ELF-1 (cell line): ENCODE results near the gene FZR1.

ENCODE experiments used
- DNase-seq: peaks from one replicate; pipeline ENCODE4 v3.0.0-alpha.2; 2016; ENCODE audit warnings: low read depth, low spot score

The FZR1 gene

GRCh38 chr19:3505598-3506383, at the start of gene FZR1:
TSS of gene FZR1 (plus strand) at chr19:3506311. CDS start at chr19:3522990, 16,679 bp downstream.
- peak; percentile 98 for DNase-seq

DNA sequence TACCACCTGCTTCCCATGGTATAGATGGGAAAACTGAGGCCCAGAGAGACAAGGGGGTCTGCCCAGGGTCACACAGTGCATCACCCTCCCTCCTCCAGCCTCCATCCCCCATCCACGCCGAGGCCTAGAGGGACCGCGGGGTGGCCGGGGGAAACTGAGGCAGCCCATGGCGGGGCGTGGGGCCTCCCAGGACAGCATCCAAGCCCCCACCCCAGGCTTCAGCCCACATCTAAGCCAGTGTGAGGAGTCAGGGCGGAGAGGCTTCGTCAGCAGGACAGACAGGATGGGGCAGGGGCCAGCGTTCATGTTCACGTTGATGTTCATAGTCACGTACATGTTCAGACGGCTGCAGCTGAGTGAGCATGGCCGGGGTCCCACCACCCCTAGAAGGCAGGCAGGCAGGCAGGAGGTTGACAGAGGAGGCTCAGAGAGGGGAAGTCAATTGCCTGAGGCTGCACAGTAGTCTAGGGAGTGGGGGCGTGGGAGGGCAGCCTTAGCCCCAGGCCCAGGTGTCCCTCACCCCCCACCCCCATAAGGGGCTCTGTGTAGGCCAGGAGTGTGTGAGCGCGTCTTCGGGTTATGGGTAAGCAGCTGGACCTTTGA, 49.1 kb upstream of the FZR1 start:
- no peak for DNase-seq

DNA sequence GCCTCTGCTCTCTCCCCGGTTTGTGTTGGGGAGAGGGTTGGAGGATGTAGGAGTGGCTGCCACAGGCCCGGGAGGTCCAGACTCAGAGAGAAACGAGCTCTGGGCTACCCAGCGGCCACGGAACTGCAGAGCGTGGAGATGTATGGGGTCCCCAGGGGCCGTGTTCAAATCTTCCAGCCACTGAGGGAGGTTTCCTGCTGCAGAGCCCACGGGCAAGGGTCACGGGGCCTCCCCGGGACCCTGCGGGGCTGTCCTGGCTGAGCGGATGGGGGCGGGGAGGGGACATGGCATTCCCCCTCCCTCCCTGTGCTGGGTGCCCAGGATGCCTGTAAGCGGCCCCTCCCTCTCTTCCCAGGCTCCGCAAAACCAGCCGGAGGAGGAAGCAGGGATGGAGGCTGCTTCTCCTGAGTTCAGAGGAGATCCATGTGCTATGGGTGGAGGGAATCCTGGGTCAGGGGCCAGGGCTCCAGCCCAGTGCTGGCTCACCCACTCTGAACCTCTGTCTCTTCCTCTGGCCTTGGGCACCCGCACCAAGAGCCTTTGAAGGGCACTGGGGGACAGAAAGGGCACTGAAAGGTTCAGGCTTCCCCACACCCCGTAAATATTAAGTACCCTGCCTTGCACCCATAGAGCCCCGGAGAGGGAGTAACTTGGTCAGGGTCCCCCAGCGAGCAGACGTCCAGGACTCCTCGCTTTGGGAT, 48.4 kb upstream of the FZR1 start:
- DNase-seq: no peak

DNA sequence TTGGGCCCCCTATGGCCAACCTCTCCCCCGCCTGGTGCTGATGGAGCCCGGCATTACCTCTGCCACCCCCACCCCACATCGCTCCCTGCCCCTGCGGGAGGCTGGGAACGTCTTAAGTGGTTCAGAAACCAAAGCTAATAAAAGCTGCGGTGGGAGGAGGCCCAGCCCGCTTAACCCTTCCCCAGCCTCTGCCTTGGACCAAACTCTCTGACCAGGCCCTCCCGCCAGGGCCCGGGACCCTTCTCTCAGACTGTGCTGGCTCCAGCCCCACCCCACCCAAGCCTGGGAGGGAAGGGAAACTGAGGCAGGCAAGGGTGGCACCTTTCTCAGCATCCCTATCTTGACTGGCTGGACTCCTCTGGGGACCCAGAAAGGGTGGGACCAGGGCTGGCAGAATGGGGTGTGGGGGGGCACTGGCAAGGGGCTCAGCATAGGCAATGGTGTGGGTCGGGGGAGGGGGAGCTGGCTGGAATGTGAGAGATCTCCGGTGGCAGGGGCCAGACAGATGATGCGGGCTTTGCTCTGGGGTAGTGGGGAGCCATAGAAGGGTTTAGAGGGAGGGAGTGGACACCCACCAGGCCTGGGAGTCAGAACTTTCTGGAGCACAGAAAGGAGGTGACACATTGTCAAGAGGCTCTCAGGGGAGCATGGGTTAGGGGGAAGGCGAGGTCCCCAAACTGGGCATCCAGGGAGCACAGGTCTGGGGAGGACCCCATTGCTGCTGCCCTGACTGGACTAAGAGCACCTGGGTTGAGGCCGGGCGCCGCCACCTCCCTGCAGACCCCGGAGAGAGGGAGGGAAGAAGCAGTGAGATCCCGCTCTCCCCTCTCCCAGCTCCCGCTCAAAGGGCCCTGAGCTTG, 47.7 kb upstream of the FZR1 start:
- DNase-seq: no peak

- no peak for DNase-seq
Measured at GRCh38 chr19:3459089-3459881, 46.8 kb upstream of the FZR1 start.

DNA sequence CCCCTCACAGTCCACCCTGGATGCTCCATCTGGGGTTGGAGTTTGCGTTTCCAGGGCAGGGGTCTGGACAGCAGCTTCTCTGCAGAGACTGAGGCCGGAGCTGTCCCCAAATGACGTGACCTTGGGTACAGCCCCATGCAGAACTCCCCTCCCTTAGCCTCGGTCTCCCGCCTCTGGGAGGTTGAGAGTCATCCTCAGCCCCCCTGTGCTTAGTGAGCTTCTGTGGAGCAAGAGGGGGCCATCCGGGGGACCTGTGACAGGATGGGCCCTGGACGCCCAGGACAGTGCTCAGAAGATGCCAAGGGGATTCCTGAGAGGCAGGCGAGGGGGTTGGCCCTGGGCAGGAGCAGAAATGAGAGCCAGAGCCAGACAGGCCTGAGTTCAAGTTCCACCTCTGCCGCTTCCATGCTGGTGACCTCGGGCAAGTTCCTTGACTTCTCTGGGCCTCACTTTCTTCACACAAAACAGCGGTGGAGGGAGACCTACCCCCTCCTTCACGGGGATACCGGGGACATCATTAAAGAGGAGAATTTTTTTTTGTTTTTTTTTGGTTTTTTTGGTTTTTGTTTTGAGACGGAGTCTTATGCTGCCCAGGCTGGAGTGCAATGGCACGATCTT, 46.0 kb upstream of the FZR1 start:
- no peak for DNase-seq

DNA sequence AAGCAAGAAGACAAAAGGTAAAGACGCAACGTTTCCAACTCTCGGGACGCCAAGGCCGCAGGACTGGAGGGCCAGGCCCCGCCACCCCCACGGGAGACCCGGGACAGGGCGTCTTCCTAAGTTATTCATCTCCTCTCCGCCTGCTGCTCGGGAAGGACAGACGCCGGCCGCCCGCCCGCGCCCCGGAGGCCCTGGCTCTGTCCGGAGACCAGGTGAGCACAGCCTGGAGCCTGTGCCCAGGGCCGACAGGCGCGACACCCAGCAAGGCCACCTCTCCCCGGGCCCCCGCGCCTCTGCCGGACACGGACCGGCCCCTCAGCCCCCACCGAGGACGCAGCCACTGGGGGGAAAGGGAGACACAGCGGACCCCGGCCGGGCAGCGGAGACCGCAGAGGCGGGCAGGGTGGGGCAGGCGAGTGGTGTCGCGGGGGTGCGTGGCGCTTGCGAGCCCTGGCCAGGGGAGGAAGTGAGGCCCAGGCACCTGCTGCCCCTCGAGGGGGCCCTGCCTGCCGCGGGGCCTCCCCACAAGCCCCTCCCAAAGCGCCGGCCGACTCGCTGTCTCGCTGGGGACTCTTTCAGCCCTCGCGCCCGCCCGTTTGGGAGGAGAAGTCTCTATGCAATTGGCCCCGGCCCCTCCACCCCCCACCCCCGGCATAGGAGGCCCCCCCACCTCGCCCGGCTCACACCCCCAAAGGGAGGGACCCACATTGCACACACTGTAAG, 43.0 kb upstream of the FZR1 start:
- DNase-seq: no peak

GRCh38 chr19:3463714-3464586, 42.2 kb upstream of the FZR1 start:
- no peak for DNase-seq

DNA sequence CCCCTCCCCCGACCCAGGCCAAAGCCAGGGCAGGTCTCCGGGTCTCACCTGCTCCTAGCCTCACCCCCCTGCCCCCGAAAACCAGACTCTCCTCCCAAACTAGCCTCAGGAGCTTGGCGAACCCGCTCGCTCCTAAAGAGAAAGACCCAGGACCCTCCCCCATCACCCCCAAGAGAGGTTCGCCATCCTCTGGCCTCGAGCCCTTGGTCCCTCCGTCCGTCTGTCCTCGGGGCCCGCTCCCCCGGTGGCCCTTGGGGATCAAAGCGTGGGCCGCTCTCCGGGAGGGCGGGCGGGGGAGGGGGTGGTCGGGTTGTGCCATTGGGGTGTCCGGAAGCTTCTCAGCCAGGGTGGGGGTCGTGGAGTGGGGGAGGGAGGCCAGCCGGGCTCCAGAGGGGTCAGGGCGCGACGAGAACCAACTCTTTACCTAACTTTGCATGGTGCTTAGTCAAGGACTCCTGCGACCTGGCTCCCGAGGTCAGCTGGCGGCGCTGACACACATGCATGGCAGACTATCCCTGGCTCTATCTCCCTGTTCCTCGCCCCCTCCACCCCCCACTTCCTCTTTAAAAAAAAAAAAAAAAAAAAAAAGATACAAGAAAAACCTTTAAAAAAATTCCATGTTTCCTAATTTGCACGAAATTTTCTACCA, 41.4 kb upstream of the FZR1 start:
- DNase-seq: no peak

- no peak for DNase-seq
Measured at GRCh38 chr19:3465552-3465951, 40.6 kb upstream of the FZR1 start.

DNA sequence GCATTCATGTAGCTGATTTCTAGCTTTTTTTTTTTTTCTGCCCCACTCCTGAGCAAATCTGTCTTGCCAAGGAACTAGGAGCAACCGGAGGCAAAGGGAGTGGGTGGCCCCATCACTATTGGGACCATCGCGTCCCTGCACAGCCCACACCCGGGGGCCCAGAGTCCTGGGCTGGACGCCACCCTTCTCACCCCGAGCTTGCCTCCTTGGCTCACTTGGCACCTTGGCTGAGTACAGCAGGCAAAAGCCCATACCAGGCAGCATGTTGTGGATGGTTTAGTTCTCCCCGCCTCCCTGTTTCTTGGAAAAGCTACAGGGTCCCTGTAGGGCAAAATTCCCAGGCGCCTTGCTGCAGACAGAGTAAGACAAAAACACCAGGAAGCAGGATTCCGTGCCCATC, 39.5 kb upstream of the FZR1 start:
- no peak for DNase-seq

- DNase-seq: no peak
Measured at GRCh38 chr19:3467437-3468198, 38.5 kb upstream of the FZR1 start.

- no peak for DNase-seq
Measured at GRCh38 chr19:3468211-3468610, 37.9 kb upstream of the FZR1 start.

- DNase-seq: no peak
Measured at GRCh38 chr19:3469638-3470499, 36.2 kb upstream of the FZR1 start.

GRCh38 chr19:3470500-3471128, 35.5 kb upstream of the FZR1 start:
- DNase-seq: no peak

DNA sequence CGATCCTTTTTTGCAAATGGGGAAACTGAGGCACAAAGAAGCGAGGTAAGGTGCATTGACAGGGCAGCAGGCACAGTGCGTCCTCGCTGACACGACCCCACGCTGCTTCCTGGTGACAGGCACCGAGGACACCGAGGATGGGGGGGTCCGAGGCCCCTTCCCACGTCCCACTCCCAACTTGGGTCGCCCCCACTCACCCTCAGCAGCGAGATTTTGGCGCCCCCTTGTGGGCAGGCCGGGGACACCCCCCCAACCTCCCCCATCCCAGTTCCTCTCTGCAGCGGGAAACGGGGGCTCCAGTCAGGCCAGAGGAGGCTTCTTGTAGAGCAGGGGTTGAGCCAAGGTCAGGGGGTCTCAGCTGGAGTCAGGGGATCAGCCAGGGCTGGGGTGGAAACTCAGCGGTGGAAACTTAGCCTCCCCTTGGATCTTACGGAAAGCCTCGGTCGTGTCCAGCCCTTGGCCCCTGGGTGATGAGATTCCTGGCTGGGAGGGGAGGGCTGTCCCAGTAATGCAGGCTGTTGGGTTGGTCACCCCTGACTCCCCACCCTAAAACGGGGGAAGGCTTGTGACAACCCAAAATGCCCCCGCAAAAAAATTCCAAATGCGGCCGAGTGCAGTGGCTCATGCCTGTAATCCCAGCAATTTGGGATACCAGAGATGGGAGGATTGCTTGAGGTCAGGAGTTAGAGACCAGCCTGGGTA, 34.0 kb upstream of the FZR1 start:
- no peak for DNase-seq
